ENCODE measurements around the gene ZXDC.

DNA sequence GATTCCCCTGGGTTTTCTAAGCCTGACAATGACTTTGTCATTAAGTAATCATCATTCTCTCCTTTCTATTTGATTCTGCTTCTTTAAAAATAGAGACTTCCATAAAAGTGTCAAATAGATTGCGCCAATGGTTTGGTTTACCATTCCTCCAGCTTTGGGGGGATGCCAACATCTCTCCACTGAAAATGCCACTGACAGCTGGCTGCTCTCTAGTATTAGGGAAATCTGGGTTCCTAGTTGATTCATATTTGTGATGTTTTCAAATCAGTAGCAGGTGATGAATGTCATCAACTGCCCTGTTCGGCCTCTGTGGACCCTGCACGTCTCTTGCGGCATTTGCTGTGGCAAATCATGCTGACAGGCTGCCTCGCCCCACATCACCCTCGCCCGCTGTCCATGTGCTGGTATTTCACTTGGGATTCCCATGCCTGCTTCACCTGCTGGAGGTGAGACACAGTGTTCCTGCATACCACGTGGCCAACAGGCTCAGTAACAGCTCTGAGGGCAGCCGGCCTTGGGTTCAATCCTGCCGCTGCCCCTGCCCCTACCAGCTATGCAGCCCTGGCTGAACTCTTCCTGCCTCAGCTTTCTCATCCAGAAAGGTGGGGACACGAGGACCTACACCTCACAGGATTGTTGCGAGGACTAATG, 28.1 kb downstream of the ZXDC start:
- no peak for TF ChIP-seq CTCF (IDR thresholded peaks at IDR 0.05; ENCODE audit: poor library complexity)
- no peak for TF ChIP-seq EZH2 (IDR thresholded peaks at IDR 0.05; ENCODE audit: borderline replicate concordance)
- TF ChIP-seq EZH2phosphoT487 (IDR thresholded peaks at IDR 0.05; ENCODE audit: low read depth, severe bottlenecking, unreplicated experiment), result no peak
